Central memory CD8-positive, alpha-beta T cell (primary cell): ENCODE data around the gene DYNLL1.
A peak's percentile ranks its signal among the peaks of the same experiment; 100 is the strongest.
"Not testable (repeated sequence)": the region's sequence is repeated elsewhere in the genome, so short reads cannot be mapped to it uniquely, and the experiment has no call there.

Experiments used
- ATAC-seq: fragments of 150-1000 bp; cut with Tn5 transposase; replicated peaks from 2 replicates; pipeline ENCODE4 v1.10.0; 2022; ENCODE audit warnings: mild to moderate bottlenecking, moderate FRiP score, moderate number of reproducible peaks; ENCODE audit not compliant: poor library complexity, severe bottlenecking; ENCODE audit errors: extremely low read depth
- DNase-seq, 2 donors: peaks; one replicate each; pipeline ENCODE4 v3.0.0; 2021; ENCODE audit warnings: low spot score in 2 of 2
- H3K27ac Mint-ChIP-seq: one replicate; pipeline ENCODE4 v1.8.0; 2022; ENCODE audit warnings: low read depth, mild to moderate bottlenecking, moderate library complexity, mixed read lengths
- H3K27me3 Mint-ChIP-seq: one replicate; pipeline ENCODE4 v1.8.0; 2022; ENCODE audit warnings: mixed read lengths
- H3K36me3 Mint-ChIP-seq: one replicate; pipeline ENCODE4 v1.8.0; 2022; ENCODE audit warnings: mild to moderate bottlenecking, moderate library complexity, mixed read lengths; ENCODE audit not compliant: insufficient read depth
- H3K4me1 Mint-ChIP-seq: one replicate; pipeline ENCODE4 v1.8.0; 2022; ENCODE audit warnings: mixed read lengths
- H3K4me3 Mint-ChIP-seq: one replicate; pipeline ENCODE4 v1.8.0; 2022; ENCODE audit warnings: mild to moderate bottlenecking, moderate library complexity, mixed read lengths
- H3K9me3 Mint-ChIP-seq: one replicate; pipeline ENCODE4 v1.8.0; 2022; ENCODE audit warnings: mixed read lengths

DYNLL1 gene

DNA sequence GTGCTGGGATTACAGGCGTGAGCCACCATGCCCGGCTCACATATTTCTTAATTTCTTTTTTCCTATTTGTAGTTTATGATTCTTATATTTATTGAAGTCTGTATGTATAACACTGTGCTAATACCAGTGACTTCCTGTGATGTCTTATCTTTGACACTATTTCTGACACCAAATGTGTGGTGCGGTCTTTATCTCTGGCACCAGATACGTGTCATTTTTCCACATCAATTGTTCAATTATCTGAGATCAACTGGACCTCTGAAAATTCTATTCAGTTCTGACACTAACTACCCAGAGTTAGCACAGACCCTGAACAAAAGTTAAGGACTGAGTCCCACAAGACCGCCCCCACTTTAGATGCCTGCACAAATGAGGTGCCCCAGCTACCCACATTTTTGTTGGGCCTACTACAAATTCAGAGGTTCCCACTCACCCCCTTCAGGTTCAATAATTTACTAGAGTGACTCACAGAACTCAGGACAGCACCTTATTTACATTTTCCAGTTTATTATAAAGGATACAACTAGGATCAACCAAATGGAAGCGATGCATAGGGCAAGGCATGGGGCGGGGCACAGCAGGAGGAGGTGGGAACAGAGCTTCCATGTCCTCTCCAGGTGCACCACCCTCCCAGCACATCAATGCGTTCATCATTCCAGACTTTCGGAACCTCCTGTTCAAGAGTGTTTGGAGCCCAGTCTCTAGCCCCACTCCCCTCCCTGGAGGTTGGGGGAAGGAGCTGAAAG lies 14.7 kb upstream of the DYNLL1 start:
- H3K27ac Mint-ChIP-seq, result peak overlapping the region; percentile 99
- H3K4me3 Mint-ChIP-seq, result peak overlapping the region; percentile 61
- peaks cover 1% of the 10 kb centered on the region for H3K36me3 Mint-ChIP-seq
- no peaks in the 10 kb centered on the region for H3K27me3 Mint-ChIP-seq
- peak in 1 of 2 donors; percentile 31 for DNase-seq
- H3K4me1 Mint-ChIP-seq, result peaks cover 42% of the 10 kb centered on the region
- no peaks in the 10 kb centered on the region for H3K9me3 Mint-ChIP-seq
- ATAC-seq, result peak; percentile 99

DNA sequence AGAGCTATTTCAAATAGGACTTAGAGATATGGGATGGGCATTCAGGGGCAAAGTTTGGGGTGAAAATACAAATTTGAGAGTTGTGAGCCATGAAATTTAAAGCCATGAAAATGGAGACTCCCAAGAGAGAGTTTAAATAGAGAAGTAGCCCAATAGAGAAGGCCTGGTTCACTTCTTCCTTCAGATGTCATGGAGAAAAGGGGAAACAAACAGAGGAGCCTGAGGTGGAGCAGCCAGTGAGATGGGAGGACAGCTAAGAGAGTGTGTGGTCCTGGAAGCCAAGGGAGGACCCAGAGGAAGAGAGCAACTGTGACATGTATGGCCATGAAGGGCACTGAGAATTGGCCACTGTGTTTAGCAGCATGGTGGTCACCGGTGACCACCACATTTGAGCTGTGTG lies 12.3 kb upstream of the DYNLL1 start:
- Mint-ChIP-seq H3K36me3 (peaks cover 1% of the 10 kb centered on the region), H3K4me1 (peaks cover 44% of the 10 kb centered on the region), H3K27ac (no peak overlapping the region), H3K27me3 (no peaks in the 10 kb centered on the region), H3K9me3 (no peaks in the 10 kb centered on the region), H3K4me3 (no peak overlapping the region)
- DNase-seq, result no peak
- ATAC-seq, result no peak

DNA sequence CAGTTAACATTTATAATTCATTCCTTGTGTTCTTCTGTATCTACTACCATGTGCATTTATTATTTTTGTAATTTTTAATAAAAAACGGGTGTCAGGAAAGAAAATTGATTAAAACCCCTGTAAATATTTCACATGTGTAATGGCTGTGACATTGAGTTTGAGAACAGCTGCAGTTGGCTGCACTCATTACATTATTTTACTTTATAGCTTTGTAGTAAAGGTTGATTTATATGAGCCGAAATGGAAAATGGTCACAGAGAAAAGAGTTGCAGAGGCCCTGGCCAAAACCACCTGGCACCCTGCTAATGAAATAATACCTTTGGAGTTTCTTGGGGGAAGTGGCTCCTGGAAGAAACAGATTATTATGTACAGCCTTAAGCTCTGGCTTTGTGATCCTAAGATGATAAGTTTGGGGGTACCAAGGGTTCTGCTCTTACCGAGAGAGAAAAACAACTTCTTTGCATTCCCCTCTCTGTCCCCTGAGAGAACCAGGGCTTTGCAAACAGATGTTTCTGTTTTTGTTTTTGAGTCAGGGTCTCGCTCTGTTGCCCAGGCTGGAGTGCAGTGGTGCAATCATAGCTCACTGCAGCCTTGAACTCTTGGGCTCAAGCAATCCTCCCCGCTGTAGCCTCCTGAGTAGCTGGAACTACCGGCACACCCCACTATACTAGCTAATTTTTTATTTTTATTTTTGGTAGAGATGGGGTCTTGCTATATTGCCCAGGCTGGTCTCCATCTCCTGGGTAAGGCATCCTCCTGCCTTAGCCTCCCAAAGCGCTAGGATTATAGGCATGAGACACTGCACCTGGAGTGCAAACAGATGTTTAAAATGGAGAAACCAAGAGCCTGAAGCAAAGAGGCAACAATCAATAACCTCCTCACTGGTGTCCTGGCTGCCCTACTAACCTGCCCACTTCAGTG lies 9.7 kb upstream of the DYNLL1 start:
- H3K9me3 Mint-ChIP-seq, result no peaks in the 10 kb centered on the region
- no peaks in the 10 kb centered on the region for H3K27me3 Mint-ChIP-seq
- DNase-seq (no peak), ATAC-seq (no peak)
- peaks cover 24% of the 10 kb centered on the region for H3K4me1 Mint-ChIP-seq
- H3K27ac Mint-ChIP-seq, result no peak overlapping the region
- no peaks in the 10 kb centered on the region for H3K36me3 Mint-ChIP-seq
- H3K4me3 Mint-ChIP-seq, result no peak overlapping the region

DNA sequence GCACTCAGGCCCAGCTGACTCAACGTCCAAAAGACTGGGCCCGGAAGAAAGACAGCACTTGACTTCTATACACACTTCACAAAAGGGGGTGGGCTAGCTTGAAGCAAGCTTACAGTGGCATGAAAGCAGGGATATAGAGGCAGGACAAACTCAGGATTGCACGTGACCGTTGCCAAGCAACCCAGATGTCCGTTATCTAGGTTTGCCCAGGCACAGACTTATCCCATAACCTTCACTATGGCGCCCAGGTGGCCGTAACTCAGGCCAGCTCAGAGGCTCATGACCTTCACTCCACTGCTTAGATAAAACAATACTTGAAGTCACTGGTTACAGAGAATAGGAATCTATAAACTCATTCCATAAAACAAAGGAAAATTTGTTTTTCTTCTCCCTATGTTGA lies 8.4 kb upstream of the DYNLL1 start:
- H3K27me3 Mint-ChIP-seq, H3K9me3 Mint-ChIP-seq, H3K4me3 Mint-ChIP-seq, ATAC-seq, H3K36me3 Mint-ChIP-seq, H3K27ac Mint-ChIP-seq, DNase-seq: not testable (repeated sequence)
- H3K4me1 Mint-ChIP-seq, result peaks cover 14% of the 10 kb centered on the region

DNA sequence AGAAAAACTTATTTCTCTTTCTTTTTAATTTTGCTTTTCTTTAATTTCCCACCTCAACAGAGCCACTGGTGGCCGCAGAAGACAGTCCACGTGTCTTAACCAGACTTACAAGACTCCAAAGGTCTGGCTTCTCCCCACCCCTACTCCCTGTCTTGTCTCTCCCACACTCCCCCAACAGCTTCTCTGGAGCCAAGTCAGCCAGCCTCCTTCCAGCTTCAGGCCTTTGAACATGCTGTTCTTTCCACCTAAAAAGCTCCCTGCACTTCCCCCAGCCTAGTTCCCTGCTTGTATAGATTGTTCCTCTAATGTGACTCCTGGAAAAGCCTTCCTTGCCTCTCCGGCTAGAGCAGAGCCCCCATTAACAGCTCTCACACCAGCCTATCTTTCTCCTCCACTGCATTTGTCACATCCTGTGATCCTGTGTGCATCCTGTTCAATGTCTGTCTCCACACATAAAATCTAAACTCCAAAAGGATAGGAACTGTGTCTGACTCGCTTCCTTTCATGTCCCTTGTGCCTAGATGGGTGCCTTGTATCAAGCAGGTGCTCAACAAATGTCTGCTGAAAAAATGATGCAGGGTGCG lies 7.8 kb upstream of the DYNLL1 start:
- Mint-ChIP-seq H3K9me3 (no peaks in the 10 kb centered on the region), H3K36me3 (no peaks in the 10 kb centered on the region), H3K27me3 (no peaks in the 10 kb centered on the region), H3K4me3 (no peak overlapping the region), H3K4me1 (peaks cover 14% of the 10 kb centered on the region), H3K27ac (no peak overlapping the region)
- no peak for ATAC-seq
- DNase-seq, result no peak

DNA sequence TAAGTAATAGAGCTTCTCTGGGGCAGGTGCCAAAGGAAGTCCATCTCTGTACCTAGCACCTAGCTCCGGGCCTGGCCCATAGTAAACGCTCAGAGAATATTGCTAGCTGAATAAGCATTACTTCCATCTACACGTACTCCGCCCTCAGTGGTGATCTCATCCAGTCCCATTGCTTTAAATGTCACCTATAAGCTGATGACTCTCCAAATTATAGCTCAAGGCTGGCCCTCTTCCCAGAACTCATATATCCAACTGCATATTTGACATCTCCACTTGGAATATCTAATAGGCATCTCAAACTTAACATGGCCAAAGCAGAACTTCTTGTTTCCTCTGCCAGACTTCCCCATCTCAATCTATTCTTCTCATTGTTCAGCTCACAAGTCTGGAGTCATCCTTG lies 6.9 kb upstream of the DYNLL1 start:
- no peaks in the 10 kb centered on the region for H3K27me3 Mint-ChIP-seq
- no peak for DNase-seq
- H3K4me3 Mint-ChIP-seq, result no peak overlapping the region
- no peak for ATAC-seq
- no peaks in the 10 kb centered on the region for H3K9me3 Mint-ChIP-seq
- H3K4me1 Mint-ChIP-seq, result peaks cover 6% of the 10 kb centered on the region
- H3K27ac Mint-ChIP-seq, result no peak overlapping the region
- no peaks in the 10 kb centered on the region for H3K36me3 Mint-ChIP-seq

DNA sequence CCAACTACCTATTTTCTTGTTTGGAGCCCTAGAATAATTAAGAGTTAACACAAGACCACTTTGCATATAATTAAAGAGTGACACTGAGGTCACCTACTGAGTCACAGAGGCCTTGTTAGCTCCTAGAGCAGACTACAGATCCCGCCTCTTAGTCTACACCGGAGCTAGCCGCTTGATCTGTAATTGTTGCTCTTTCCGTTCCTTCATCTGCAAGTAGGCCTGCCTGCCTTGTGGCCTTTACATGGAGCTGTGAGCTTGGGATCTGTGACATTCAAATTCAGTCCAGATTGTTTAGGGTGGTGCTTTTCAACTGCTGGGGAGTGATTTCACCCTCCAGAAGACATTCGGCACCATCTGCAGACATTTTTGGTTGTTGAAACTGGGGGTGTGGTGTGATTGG lies 5.6 kb upstream of the DYNLL1 start:
- no peaks in the 10 kb centered on the region for H3K36me3 Mint-ChIP-seq
- no peak for ATAC-seq
- H3K4me1 Mint-ChIP-seq, result peaks cover 11% of the 10 kb centered on the region
- H3K27me3 Mint-ChIP-seq, result no peaks in the 10 kb centered on the region
- no peak for DNase-seq
- H3K9me3 Mint-ChIP-seq, result no peaks in the 10 kb centered on the region
- H3K4me3 Mint-ChIP-seq, result no peak overlapping the region
- H3K27ac Mint-ChIP-seq, result no peak overlapping the region

DNA sequence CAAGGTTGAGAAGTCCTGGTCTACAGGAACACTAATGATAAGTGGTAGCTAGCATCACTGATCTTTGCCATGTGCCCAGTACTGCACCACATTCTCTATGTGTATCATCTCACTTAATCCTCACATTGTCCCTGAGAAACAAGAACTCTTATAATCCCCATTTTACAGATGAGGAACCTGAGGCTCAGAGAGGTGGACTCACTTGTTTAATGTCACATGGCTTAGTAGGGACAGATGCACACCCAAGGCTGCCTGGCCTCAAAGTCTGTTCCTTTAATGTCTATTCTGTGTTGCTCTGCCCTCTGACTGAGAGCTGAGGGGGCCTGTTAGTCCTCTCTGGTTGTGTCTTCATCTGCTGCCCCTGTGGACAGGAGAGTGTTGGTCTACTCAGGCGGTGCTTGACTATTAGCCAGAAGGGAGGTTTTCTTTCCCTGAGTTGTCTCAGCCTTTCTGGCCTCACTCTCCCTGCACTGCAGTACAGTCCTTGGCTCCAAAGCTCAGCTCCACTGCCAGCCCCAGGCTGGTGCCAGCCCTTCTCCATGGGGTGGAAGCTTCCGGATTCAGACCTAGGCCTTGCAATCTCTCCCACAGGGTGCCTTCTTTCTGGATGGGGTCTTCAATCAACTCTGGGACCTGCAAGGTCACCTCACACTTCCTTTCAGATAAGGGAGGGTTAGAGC lies 4.9 kb upstream of the DYNLL1 start:
- Mint-ChIP-seq H3K4me1 (peaks cover 16% of the 10 kb centered on the region), H3K9me3 (no peaks in the 10 kb centered on the region), H3K27me3 (no peaks in the 10 kb centered on the region), H3K27ac (no peak overlapping the region), H3K36me3 (peaks cover 3% of the 10 kb centered on the region), H3K4me3 (no peak overlapping the region)
- ATAC-seq, result no peak
- no peak for DNase-seq

DNA sequence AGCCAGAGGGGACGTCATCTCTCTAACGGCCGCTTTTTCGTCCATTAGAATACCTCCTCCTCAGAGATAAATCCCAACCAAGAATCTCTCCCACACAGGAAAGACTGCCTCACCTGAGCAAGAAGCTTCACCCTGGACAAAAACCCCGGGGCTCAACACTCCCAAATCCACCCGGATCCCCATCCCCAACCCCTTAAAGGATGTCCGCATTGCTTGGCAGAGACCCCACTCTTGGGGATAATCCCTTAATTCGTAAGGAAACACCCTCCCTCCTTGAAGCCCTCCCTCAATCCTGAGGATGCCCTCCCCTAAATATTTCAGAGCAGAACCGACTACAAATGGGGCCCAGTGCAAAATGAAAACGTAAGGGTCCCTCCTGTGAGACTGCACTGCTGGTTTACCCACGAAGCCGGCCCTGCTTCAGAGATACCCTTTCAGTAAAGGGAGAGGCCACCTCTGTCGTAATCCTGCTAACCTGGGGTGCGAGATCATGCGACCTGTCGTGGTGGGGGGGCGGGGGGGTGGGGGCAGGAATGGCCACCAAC lies 655 bp upstream of the DYNLL1 start:
- H3K4me3 Mint-ChIP-seq, result peak overlapping the region; percentile 90
- no peak for ATAC-seq
- peak overlapping the region; percentile 91 for H3K27ac Mint-ChIP-seq
- H3K36me3 Mint-ChIP-seq, result peaks cover 27% of the 10 kb centered on the region
- peaks cover 32% of the 10 kb centered on the region for H3K4me1 Mint-ChIP-seq
- H3K9me3 Mint-ChIP-seq, result no peaks in the 10 kb centered on the region
- no peaks in the 10 kb centered on the region for H3K27me3 Mint-ChIP-seq
- no peak for DNase-seq

DNA sequence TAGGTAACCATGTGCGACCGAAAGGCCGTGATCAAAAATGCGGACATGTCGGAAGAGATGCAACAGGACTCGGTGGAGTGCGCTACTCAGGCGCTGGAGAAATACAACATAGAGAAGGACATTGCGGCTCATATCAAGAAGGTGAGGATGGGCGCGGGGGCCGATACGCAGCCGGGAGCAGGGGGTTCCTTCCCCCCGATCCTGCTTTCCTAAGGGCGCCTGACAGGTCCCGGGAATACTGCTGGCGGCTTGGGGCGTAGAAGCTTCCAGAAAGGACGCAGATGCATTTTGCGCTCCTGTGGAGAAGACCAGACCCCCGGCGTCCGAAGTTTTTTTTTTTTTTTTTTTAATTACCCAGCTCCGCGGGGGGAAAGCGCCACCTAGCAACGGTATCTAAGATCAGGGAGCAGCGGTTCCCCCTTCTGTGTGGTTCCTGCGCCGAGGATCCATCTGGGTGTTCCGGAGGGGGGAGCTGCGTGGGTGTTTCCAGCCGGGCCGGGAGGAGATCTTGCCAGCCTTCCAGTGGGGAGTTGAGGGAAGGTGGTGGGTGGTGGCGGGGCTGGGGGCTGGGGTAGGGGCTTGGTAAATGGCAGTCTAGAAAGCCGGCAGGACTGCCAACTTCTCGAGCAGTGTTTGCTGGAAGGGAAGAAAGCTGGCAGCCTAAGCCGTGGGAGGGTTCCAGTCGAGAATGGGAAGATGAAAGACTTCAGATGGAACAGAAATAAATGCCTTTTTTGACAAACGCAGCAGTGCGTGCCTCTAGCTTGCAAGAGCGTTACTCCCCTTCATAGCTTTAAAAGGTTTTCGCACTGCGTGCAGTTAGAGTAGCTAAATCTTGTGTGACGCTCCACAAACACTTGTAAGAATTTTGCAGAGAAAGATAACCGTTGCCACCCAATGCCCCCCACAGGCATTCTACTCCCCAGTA lies 764 bp downstream of the DYNLL1 start:
- Mint-ChIP-seq H3K9me3 (no peaks in the 10 kb centered on the region), H3K4me3 (peak overlapping the region; percentile 90), H3K36me3 (peaks cover 32% of the 10 kb centered on the region), H3K27ac (peak overlapping the region; percentile 91), H3K4me1 (peaks cover 32% of the 10 kb centered on the region), H3K27me3 (no peaks in the 10 kb centered on the region)
- ATAC-seq (peak; percentile 44), DNase-seq (peak; percentile 32 to 42)

DNA sequence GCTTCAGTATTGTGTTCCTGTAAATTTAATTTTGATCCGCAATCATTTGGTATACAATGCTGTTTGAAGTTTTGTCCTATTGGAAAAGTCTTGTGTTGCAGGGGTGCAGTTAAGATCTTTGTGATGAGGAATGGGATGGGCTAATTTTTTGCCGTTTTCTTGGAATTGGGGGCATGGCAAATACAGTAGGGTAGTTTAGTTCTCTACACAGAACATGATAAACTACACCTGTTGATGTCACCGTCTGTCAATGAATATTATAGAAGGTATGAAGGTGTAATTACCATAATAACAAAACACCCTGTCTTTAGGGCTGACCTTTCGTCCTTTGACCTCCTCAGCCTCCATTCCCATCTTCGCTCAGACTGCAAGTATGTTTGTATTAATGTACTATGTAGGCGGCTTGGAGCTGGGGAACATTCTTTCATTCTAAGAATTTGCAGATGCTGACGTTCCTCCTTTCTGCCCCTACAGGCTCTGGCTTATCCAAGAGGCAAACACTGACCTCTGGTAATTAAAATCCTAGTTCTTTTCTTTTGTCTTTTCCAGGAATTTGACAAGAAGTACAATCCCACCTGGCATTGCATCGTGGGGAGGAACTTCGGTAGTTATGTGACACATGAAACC lies 1.7 kb downstream of the DYNLL1 start:
- H3K4me3 Mint-ChIP-seq, result peak overlapping the region; percentile 90
- DNase-seq, result no peak
- no peaks in the 10 kb centered on the region for H3K27me3 Mint-ChIP-seq
- no peak for ATAC-seq
- H3K9me3 Mint-ChIP-seq, result no peaks in the 10 kb centered on the region
- H3K4me1 Mint-ChIP-seq, result peaks cover 32% of the 10 kb centered on the region
- H3K36me3 Mint-ChIP-seq, result peaks cover 32% of the 10 kb centered on the region
- H3K27ac Mint-ChIP-seq, result peak overlapping the region; percentile 91
